ENCODE results near the gene KCNQ4.

GRCh38 chr1:40766017-40766416, 17.6 kb upstream of the KCNQ4 start:
- TF ChIP-seq POLR2A (IDR thresholded peaks at IDR 0.05): no peak
- no peak for TF ChIP-seq CTCF (IDR thresholded peaks at IDR 0.05)
